ENCODE measurements around the gene KCNQ5.

Gene KCNQ5

GRCh38 chr6:72748759-72749158 lies 126.9 kb downstream of the KCNQ5 start:
- DNase-seq = no peak

- no peak for DNase-seq
Observed at GRCh38 chr6:72755752-72756151, 133.9 kb downstream of the KCNQ5 start.

GRCh38 chr6:72757048-72757447 lies 135.2 kb downstream of the KCNQ5 start:
- DNase-seq = no peak

- DNase-seq = no peak
Observed at GRCh38 chr6:72757926-72758325, 136.1 kb downstream of the KCNQ5 start.

- DNase-seq = no peak
Observed at GRCh38 chr6:72758901-72759300, 137.0 kb downstream of the KCNQ5 start.

GRCh38 chr6:72760114-72760793 lies 138.4 kb downstream of the KCNQ5 start:
- DNase-seq = no peak

- no peak for DNase-seq
Observed at GRCh38 chr6:72761761-72762160, 139.9 kb downstream of the KCNQ5 start.

GRCh38 chr6:72769459-72770125 lies 147.7 kb downstream of the KCNQ5 start:
- DNase-seq = no peak

- DNase-seq = no peak
Observed at GRCh38 chr6:72770959-72771358, 149.1 kb downstream of the KCNQ5 start.

GRCh38 chr6:72776456-72776855 lies 154.6 kb downstream of the KCNQ5 start:
- no peak for DNase-seq

GRCh38 chr6:72781624-72782023 lies 159.8 kb downstream of the KCNQ5 start:
- no peak for DNase-seq

GRCh38 chr6:72783035-72783434 lies 161.2 kb downstream of the KCNQ5 start:
- no peak for DNase-seq

- no peak for DNase-seq
Observed at GRCh38 chr6:72783666-72784065, 161.8 kb downstream of the KCNQ5 start.

- no peak for DNase-seq
Observed at GRCh38 chr6:72784071-72784470, 162.2 kb downstream of the KCNQ5 start.

GRCh38 chr6:72784581-72784980 lies 162.7 kb downstream of the KCNQ5 start:
- no peak for DNase-seq

GRCh38 chr6:72787391-72788031 lies 165.6 kb downstream of the KCNQ5 start:
- no peak for DNase-seq

- DNase-seq = no peak
Observed at GRCh38 chr6:72788188-72788587, 166.3 kb downstream of the KCNQ5 start.

- no peak for DNase-seq
Observed at GRCh38 chr6:72789145-72789544, 167.3 kb downstream of the KCNQ5 start.

GRCh38 chr6:72792692-72793091 lies 170.8 kb downstream of the KCNQ5 start:
- no peak for DNase-seq

- DNase-seq = no peak
Observed at GRCh38 chr6:72793641-72794395, 172.0 kb downstream of the KCNQ5 start.

- no peak for DNase-seq
Observed at GRCh38 chr6:72798196-72798595, 176.3 kb downstream of the KCNQ5 start.

- no peak for DNase-seq
Observed at GRCh38 chr6:72809746-72810379, 188.0 kb downstream of the KCNQ5 start.
